Suprapubic skin (tissue), 4 donors: ENCODE measurements around the gene DIPK1B. TPM values are rescaled to one million over a fixed set of nuclear protein-coding genes. Genes with fewer than 3 reads are reported as not detected.

Experiments used
- DNase-seq, 2 donors: peaks; one replicate each; pipeline ENCODE4 v3.0.0-alpha.2; 2019; ENCODE audit warnings: low spot score in 2 of 2
- H3K27ac ChIP-seq: fragments of 200-600 bp; sonication (generic); one replicate; pipeline ENCODE4 v1.5.1; 2019
- H3K27me3 ChIP-seq: fragments of 200-600 bp; sonication (generic); one replicate; pipeline ENCODE4 v1.5.1; 2019
- H3K36me3 ChIP-seq: fragments of 200-600 bp; sonication (generic); one replicate; pipeline ENCODE4 v1.5.1; 2019
- H3K4me1 ChIP-seq: fragments of 200-600 bp; sonication (generic); one replicate; pipeline ENCODE4 v1.5.1; 2019
- H3K4me3 ChIP-seq: fragments of 200-600 bp; sonication (generic); one replicate; pipeline ENCODE4 v1.5.1; 2019; ENCODE audit warnings: mild to moderate bottlenecking
- H3K9me3 ChIP-seq: fragments of 200-600 bp; sonication (generic); one replicate; pipeline ENCODE4 v1.5.1; 2019
- CTCF ChIP-seq, 2 donors: fragments of 200-600 bp in 1 of 2; fragments of 450-650 bp in 1 of 2; sonication (generic) in 1 of 2; IDR thresholded peaks; one replicate each; pipeline ENCODE4 v1.5.1; 2016 to 2019; ENCODE audit warnings: antibody characterized with exemption in 2 of 2, mild to moderate bottlenecking in 1 of 2, moderate library complexity in 1 of 2
- EP300 ChIP-seq: sonication (generic); formaldehyde crosslinking; IDR thresholded peaks from one replicate; pipeline ENCODE4 v1.6.1; 2017; ENCODE audit warnings: antibody characterized with exemption
- POLR2A ChIP-seq, 2 donors: fragments of 450-650 bp; IDR thresholded peaks; one replicate each; pipeline ENCODE4 v1.6.1; 2017; ENCODE audit warnings: antibody characterized with exemption in 2 of 2, mild to moderate bottlenecking in 2 of 2, moderate library complexity in 2 of 2
- POLR2AphosphoS5 ChIP-seq, 3 donors: sonication (generic); formaldehyde crosslinking; IDR thresholded peaks; one replicate each; pipeline ENCODE4 v1.6.1; 2017; ENCODE audit warnings: antibody characterized with exemption in 3 of 3
- WGBS: methylation state at CpG from one replicate; pipeline ENCODE4 v1.1.5; 2018; 5-methylcytosine and 5-hydroxymethylcytosine counted together
- total RNA-seq, 4 donors: library from RNA; depleted of rRNA; stranded (reverse); fragments of >200 nt; gene quantifications; one replicate each; pipeline ENCODE4 v1.1.0, GENCODE V29; 2016

Gene DIPK1B
- total RNA-seq, 4 donors from 2014 or later: 3.8 to 13.1 (median 6.3) TPM

GRCh38 chr9:136757328-136757727, 45.0 kb downstream of the DIPK1B start:
- peaks cover 33% of the 10 kb centered on the region for H3K27me3 ChIP-seq
- DNase-seq: no peak
- H3K9me3 ChIP-seq: peaks cover 6% of the 10 kb centered on the region
- no peak overlapping the region for H3K27ac ChIP-seq
- WGBS: 78% methylated on average over 10 of the region's 20 CpGs
- H3K4me1 ChIP-seq: peaks cover 8% of the 10 kb centered on the region
- H3K4me3 ChIP-seq: no peak overlapping the region
- no peaks in the 10 kb centered on the region for H3K36me3 ChIP-seq
- no peak for TF ChIP-seq POLR2A (IDR thresholded peaks at IDR 0.05)
- TF ChIP-seq EP300: no peak
- no peak for TF ChIP-seq CTCF (IDR thresholded peaks at IDR 0.05)
- TF ChIP-seq POLR2AphosphoS5 (IDR thresholded peaks at IDR 0.05): no peak

- H3K9me3 ChIP-seq: peaks cover 6% of the 10 kb centered on the region
- no peaks in the 10 kb centered on the region for H3K36me3 ChIP-seq
- no peak for DNase-seq
- 57% methylated on average over 2 of the region's 20 CpGs for WGBS
- H3K27me3 ChIP-seq: peaks cover 37% of the 10 kb centered on the region
- H3K27ac ChIP-seq: no peak overlapping the region
- H3K4me1 ChIP-seq: peaks cover 8% of the 10 kb centered on the region
- TF ChIP-seq CTCF (IDR thresholded peaks at IDR 0.05) (no peak), POLR2AphosphoS5 (IDR thresholded peaks at IDR 0.05) (no peak), POLR2A (IDR thresholded peaks at IDR 0.05) (no peak), EP300 (no peak)
- no peak overlapping the region for H3K4me3 ChIP-seq
These were observed 45.4 kb downstream of the DIPK1B start for GRCh38 chr9:136757751-136758140.

- Histone ChIP-seq H3K4me3 (no peak overlapping the region), H3K27me3 (peaks cover 50% of the 10 kb centered on the region), H3K27ac (no peak overlapping the region), H3K36me3 (no peaks in the 10 kb centered on the region), H3K9me3 (peaks cover 6% of the 10 kb centered on the region), H3K4me1 (peaks cover 8% of the 10 kb centered on the region)
- TF ChIP-seq CTCF (IDR thresholded peaks at IDR 0.05) (no peak), POLR2A (IDR thresholded peaks at IDR 0.05) (no peak), EP300 (no peak), POLR2AphosphoS5 (IDR thresholded peaks at IDR 0.05) (no peak)
- no peak for DNase-seq
- 81% methylated on average over 3 of the region's 9 CpGs for WGBS
These were observed 46.6 kb downstream of the DIPK1B start for GRCh38 chr9:136759001-136759400.

GRCh38 chr9:136759436-136760325, 47.3 kb downstream of the DIPK1B start:
- Histone ChIP-seq H3K4me1 (peaks cover 8% of the 10 kb centered on the region), H3K9me3 (peaks cover 6% of the 10 kb centered on the region), H3K27ac (no peak overlapping the region), H3K4me3 (no peak overlapping the region), H3K36me3 (no peaks in the 10 kb centered on the region), H3K27me3 (peaks cover 57% of the 10 kb centered on the region)
- no peak for DNase-seq
- TF ChIP-seq CTCF (IDR thresholded peaks at IDR 0.05): no peak
- TF ChIP-seq POLR2A (IDR thresholded peaks at IDR 0.05): no peak
- TF ChIP-seq POLR2AphosphoS5 (IDR thresholded peaks at IDR 0.05): no peak
- no peak for TF ChIP-seq EP300
- WGBS: 73% methylated on average over 14 of the region's 27 CpGs

- no peak overlapping the region for H3K27ac ChIP-seq
- H3K27me3 ChIP-seq: peaks cover 62% of the 10 kb centered on the region
- peaks cover 8% of the 10 kb centered on the region for H3K4me1 ChIP-seq
- WGBS: 60% methylated on average over 3 of the region's 25 CpGs
- H3K4me3 ChIP-seq: no peak overlapping the region
- no peak for TF ChIP-seq POLR2A (IDR thresholded peaks at IDR 0.05)
- TF ChIP-seq CTCF (IDR thresholded peaks at IDR 0.05): no peak
- no peak for TF ChIP-seq EP300
- no peak for TF ChIP-seq POLR2AphosphoS5 (IDR thresholded peaks at IDR 0.05)
- peaks cover 6% of the 10 kb centered on the region for H3K9me3 ChIP-seq
- H3K36me3 ChIP-seq: no peaks in the 10 kb centered on the region
- no peak for DNase-seq
These were observed 48.1 kb downstream of the DIPK1B start for GRCh38 chr9:136760424-136760823.
